Thyroid gland (tissue), 4 donors: Measurements from ENCODE around the gene KRTAP4-3.

Source experiments
- POLR2A ChIP-seq, 2 donors: fragments of 450-650 bp; IDR thresholded peaks; one replicate each; pipeline ENCODE4 v1.6.1; 2017; ENCODE audit warnings: antibody characterized with exemption in 2 of 2, mild to moderate bottlenecking in 2 of 2, moderate library complexity in 1 of 2
- TF ChIP-seq, protein P1 (sequence below), 6 experiments: fragments of 200-600 bp in 3 of 6; fragments of 450-650 bp in 3 of 6; sonication (generic) in 3 of 6; IDR thresholded peaks; one replicate each; pipeline ENCODE4 v1.5.1; 2016 to 2019; ENCODE audit warnings: antibody characterized with exemption in 6 of 6, mild to moderate bottlenecking in 2 of 6, inconsistent platforms in 1 of 6, moderate library complexity in 1 of 6

DNA sequence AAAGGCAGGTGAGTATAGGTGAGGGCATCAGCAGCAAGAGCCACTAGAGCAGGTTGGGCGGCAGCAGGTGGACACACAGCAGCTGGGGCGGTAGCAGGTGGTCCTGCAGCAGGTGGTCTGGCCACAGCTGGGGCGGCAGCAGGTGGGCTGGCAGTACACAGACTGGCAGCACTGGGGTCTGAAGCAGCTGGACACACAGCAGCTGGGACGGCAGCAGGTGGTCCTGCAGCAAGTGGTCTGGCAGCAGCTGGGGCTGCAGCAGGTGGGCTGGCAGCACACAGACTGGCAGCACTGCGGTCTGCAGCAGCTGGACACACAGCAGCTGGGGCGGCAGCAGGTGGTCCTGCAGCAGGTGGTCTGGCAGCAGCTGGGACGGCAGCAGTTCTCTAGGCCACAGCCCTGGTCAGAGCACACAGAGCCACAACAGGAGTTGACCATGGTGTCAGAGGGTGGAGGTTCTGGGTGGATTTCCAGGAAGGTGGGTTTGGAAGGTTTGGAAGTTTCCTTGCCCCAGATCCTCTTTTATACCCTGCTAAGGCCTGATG lies 9.8 kb upstream of the KRTAP4-3 start, which contains the start of gene KRTAP4-2:
- TF ChIP-seq, protein P1, sequence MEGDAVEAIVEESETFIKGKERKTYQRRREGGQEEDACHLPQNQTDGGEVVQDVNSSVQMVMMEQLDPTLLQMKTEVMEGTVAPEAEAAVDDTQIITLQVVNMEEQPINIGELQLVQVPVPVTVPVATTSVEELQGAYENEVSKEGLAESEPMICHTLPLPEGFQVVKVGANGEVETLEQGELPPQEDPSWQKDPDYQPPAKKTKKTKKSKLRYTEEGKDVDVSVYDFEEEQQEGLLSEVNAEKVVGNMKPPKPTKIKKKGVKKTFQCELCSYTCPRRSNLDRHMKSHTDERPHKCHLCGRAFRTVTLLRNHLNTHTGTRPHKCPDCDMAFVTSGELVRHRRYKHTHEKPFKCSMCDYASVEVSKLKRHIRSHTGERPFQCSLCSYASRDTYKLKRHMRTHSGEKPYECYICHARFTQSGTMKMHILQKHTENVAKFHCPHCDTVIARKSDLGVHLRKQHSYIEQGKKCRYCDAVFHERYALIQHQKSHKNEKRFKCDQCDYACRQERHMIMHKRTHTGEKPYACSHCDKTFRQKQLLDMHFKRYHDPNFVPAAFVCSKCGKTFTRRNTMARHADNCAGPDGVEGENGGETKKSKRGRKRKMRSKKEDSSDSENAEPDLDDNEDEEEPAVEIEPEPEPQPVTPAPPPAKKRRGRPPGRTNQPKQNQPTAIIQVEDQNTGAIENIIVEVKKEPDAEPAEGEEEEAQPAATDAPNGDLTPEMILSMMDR (IDR thresholded peaks at IDR 0.05), result no peak
- TF ChIP-seq POLR2A (IDR thresholded peaks at IDR 0.05), result no peak
